ENCODE measurements around the gene CNPY4.

Gene CNPY4

GRCh38 chr7:100099452-100099851 lies 20.0 kb upstream of the CNPY4 start:
- H3K4me1 Mint-ChIP-seq (ENCODE audit: low read depth): peaks cover 41% of the 10 kb centered on the region
- H3K36me3 Mint-ChIP-seq (ENCODE audit: low read depth): peaks cover 83% of the 10 kb centered on the region
- intact Hi-C loops (cut with micrococcal nuclease): no loop called here
- no peaks in the 10 kb centered on the region for H3K9me3 Mint-ChIP-seq
- H3K27ac Mint-ChIP-seq: peak overlapping the region; percentile 98
- no peaks in the 10 kb centered on the region for H3K27me3 Mint-ChIP-seq
- peak overlapping the region; percentile 93 for H3K4me3 Mint-ChIP-seq

GRCh38 chr7:100100420-100101015 lies 18.9 kb upstream of the CNPY4 start:
- no peaks in the 10 kb centered on the region for H3K27me3 Mint-ChIP-seq

GRCh38 chr7:100101016-100101862 lies 18.2 kb upstream of the CNPY4 start, which contains the start of the genes AP4M1 and MCM7:
AP4M1 (plus strand) TSS chr7:100101643; CDS start chr7:100101715, 72 bp downstream.
MCM7 (minus strand) TSS chr7:100101397; CDS start chr7:100101294, 103 bp downstream.
- Mint-ChIP-seq H3K4me1 (ENCODE audit: low read depth) (peaks cover 30% of the 10 kb centered on the region), H3K27me3 (no peaks in the 10 kb centered on the region)

More at GRCh38 chr7:100100420-100101015, 18.9 kb upstream of the CNPY4 start:
- peak overlapping the region; percentile 93 for H3K4me3 Mint-ChIP-seq
- H3K9me3 Mint-ChIP-seq: no peaks in the 10 kb centered on the region
- peaks cover 37% of the 10 kb centered on the region for H3K4me1 Mint-ChIP-seq (ENCODE audit: low read depth)
- H3K36me3 Mint-ChIP-seq (ENCODE audit: low read depth): peaks cover 83% of the 10 kb centered on the region
- H3K27ac Mint-ChIP-seq: peak overlapping the region; percentile 98
- intact Hi-C loops (cut with micrococcal nuclease): loop anchor here (2.0 kb wide), 3 partner anchors 18 to 26 kb away; partner anchors contain the start of genes CNPY4, MBLAC1, TAF6 and ZNF3

GRCh38 chr7:100102950-100103840 lies 16.2 kb upstream of the CNPY4 start:
- no peak overlapping the region for H3K27ac Mint-ChIP-seq
- peaks cover 83% of the 10 kb centered on the region for H3K36me3 Mint-ChIP-seq (ENCODE audit: low read depth)
- H3K4me3 Mint-ChIP-seq: no peak overlapping the region
- H3K27me3 Mint-ChIP-seq: no peaks in the 10 kb centered on the region
- H3K4me1 Mint-ChIP-seq (ENCODE audit: low read depth): peaks cover 40% of the 10 kb centered on the region
- H3K9me3 Mint-ChIP-seq: no peaks in the 10 kb centered on the region
- intact Hi-C loops (cut with micrococcal nuclease): no loop called here

More at GRCh38 chr7:100101016-100101862, 18.2 kb upstream of the CNPY4 start, which contains the start of the genes AP4M1 and MCM7:
- intact Hi-C loops (cut with micrococcal nuclease): loop anchor here (2.0 kb wide), 3 partner anchors 18 to 26 kb away; partner anchors contain the start of genes CNPY4, MBLAC1, TAF6 and ZNF3
- Mint-ChIP-seq H3K9me3 (no peaks in the 10 kb centered on the region), H3K36me3 (ENCODE audit: low read depth) (peaks cover 83% of the 10 kb centered on the region), H3K27ac (peak within 1 kb of the TSS; percentile 98), H3K4me3 (peak within 1 kb of the TSS; percentile 93)

GRCh38 chr7:100105534-100105933 lies 13.9 kb upstream of the CNPY4 start:
- no peaks in the 10 kb centered on the region for H3K27me3 Mint-ChIP-seq
- no peak overlapping the region for H3K4me3 Mint-ChIP-seq
- intact Hi-C loops (cut with micrococcal nuclease): no loop called here
- peaks cover 87% of the 10 kb centered on the region for H3K36me3 Mint-ChIP-seq (ENCODE audit: low read depth)
- H3K9me3 Mint-ChIP-seq: no peaks in the 10 kb centered on the region
- no peak overlapping the region for H3K27ac Mint-ChIP-seq
- peaks cover 20% of the 10 kb centered on the region for H3K4me1 Mint-ChIP-seq (ENCODE audit: low read depth)

- Mint-ChIP-seq H3K9me3 (no peaks in the 10 kb centered on the region), H3K4me1 (ENCODE audit: low read depth) (peaks cover 20% of the 10 kb centered on the region), H3K27me3 (no peaks in the 10 kb centered on the region), H3K36me3 (ENCODE audit: low read depth) (peaks cover 90% of the 10 kb centered on the region), H3K27ac (peak overlapping the region; percentile 15), H3K4me3 (no peak overlapping the region)
- intact Hi-C loops (cut with micrococcal nuclease): no loop called here
These were observed 12.8 kb upstream of the CNPY4 start for GRCh38 chr7:100106633-100107032.

- Mint-ChIP-seq H3K27ac (no peak overlapping the region), H3K4me1 (ENCODE audit: low read depth) (peaks cover 20% of the 10 kb centered on the region), H3K4me3 (no peak overlapping the region), H3K27me3 (no peaks in the 10 kb centered on the region), H3K36me3 (ENCODE audit: low read depth) (peaks cover 93% of the 10 kb centered on the region), H3K9me3 (no peaks in the 10 kb centered on the region)
- intact Hi-C loops (cut with micrococcal nuclease): no loop called here
These were observed 12.2 kb upstream of the CNPY4 start for GRCh38 chr7:100107125-100107737.

- intact Hi-C loops (cut with micrococcal nuclease): no loop called here
These were observed 11.5 kb upstream of the CNPY4 start for GRCh38 chr7:100107890-100108289.

GRCh38 chr7:100109521-100110163 lies 9.8 kb upstream of the CNPY4 start:
- Mint-ChIP-seq H3K4me1 (ENCODE audit: low read depth) (peaks cover 26% of the 10 kb centered on the region), H3K4me3 (no peak overlapping the region), H3K27ac (no peak overlapping the region)

More at GRCh38 chr7:100107890-100108289, 11.5 kb upstream of the CNPY4 start:
- H3K4me1 Mint-ChIP-seq (ENCODE audit: low read depth): peaks cover 19% of the 10 kb centered on the region
- H3K4me3 Mint-ChIP-seq: no peak overlapping the region
- no peaks in the 10 kb centered on the region for H3K9me3 Mint-ChIP-seq
- no peak overlapping the region for H3K27ac Mint-ChIP-seq
- no peaks in the 10 kb centered on the region for H3K27me3 Mint-ChIP-seq
- H3K36me3 Mint-ChIP-seq (ENCODE audit: low read depth): peaks cover 100% of the 10 kb centered on the region

GRCh38 chr7:100111156-100111555 lies 8.3 kb upstream of the CNPY4 start:
- intact Hi-C loops (cut with micrococcal nuclease): no loop called here
- no peaks in the 10 kb centered on the region for H3K27me3 Mint-ChIP-seq
- H3K36me3 Mint-ChIP-seq (ENCODE audit: low read depth): peaks cover 96% of the 10 kb centered on the region
- H3K4me3 Mint-ChIP-seq: no peak overlapping the region
- no peak overlapping the region for H3K27ac Mint-ChIP-seq
- H3K9me3 Mint-ChIP-seq: no peaks in the 10 kb centered on the region
- H3K4me1 Mint-ChIP-seq (ENCODE audit: low read depth): peaks cover 26% of the 10 kb centered on the region

More at GRCh38 chr7:100109521-100110163, 9.8 kb upstream of the CNPY4 start:
- Mint-ChIP-seq H3K9me3 (no peaks in the 10 kb centered on the region), H3K27me3 (no peaks in the 10 kb centered on the region), H3K36me3 (ENCODE audit: low read depth) (peaks cover 100% of the 10 kb centered on the region)
- intact Hi-C loops (cut with micrococcal nuclease): no loop called here

- Mint-ChIP-seq H3K36me3 (ENCODE audit: low read depth) (peaks cover 88% of the 10 kb centered on the region), H3K4me3 (no peak overlapping the region), H3K4me1 (ENCODE audit: low read depth) (peaks cover 27% of the 10 kb centered on the region), H3K9me3 (no peaks in the 10 kb centered on the region), H3K27me3 (no peaks in the 10 kb centered on the region), H3K27ac (no peak overlapping the region)
- intact Hi-C loops (cut with micrococcal nuclease): no loop called here
These were observed 7.5 kb upstream of the CNPY4 start for GRCh38 chr7:100111914-100112313.

- Mint-ChIP-seq H3K4me1 (ENCODE audit: low read depth) (peaks cover 35% of the 10 kb centered on the region), H3K27ac (no peak overlapping the region), H3K9me3 (no peaks in the 10 kb centered on the region), H3K36me3 (ENCODE audit: low read depth) (peaks cover 70% of the 10 kb centered on the region), H3K27me3 (no peaks in the 10 kb centered on the region), H3K4me3 (no peak overlapping the region)
- intact Hi-C loops (cut with micrococcal nuclease): no loop called here
These were observed 4.4 kb upstream of the CNPY4 start for GRCh38 chr7:100115026-100115425.
